GM23248 (cell line): Measurements from ENCODE around the gene PROK1.

Source experiments
- EZH2 ChIP-seq: fragments of 200-600 bp; sonication (generic); IDR thresholded peaks from 2 replicates; pipeline ENCODE4 v1.6.1; 2018; ENCODE audit warnings: antibody characterized with exemption, mild to moderate bottlenecking; ENCODE audit not compliant: insufficient read depth, poor library complexity, severe bottlenecking
- EZH2phosphoT487 ChIP-seq: fragments of 200-600 bp; sonication (generic); IDR thresholded peaks from 2 replicates; pipeline ENCODE4 v1.6.1; 2018; ENCODE audit warnings: antibody characterized with exemption, moderate library complexity, mild to moderate bottlenecking, low read depth; ENCODE audit not compliant: insufficient read depth

- no peak for TF ChIP-seq EZH2
- TF ChIP-seq EZH2phosphoT487: no peak
These were observed 14.9 kb downstream of the PROK1 start for GRCh38 chr1:110465814-110466380.
